Astrocyte (in vitro differentiated cells and primary cell): Measurements from ENCODE around the gene COL9A3. TPM values are rescaled to one million over a fixed set of nuclear protein-coding genes. Genes with fewer than 3 reads are reported as not detected.

Experiments used
- DNase-seq: peaks from one replicate; pipeline ENCODE4 v3.0.0-alpha.2; 2010; ENCODE audit warnings: low read depth
- FAIRE-seq: peaks from 2 replicates; lab custom pipeline; 2011; peaks lifted over from hg19 to GRCh38; lab: Jason Lieb, UNC
- H2AFZ ChIP-seq: 2 replicates; pipeline ENCODE4 v1.6.0; 2012; ENCODE audit warnings: low read depth, low read length, inconsistent platforms
- H3K27ac ChIP-seq: 2 replicates; pipeline ENCODE4 v1.5.1; 2011; ENCODE audit warnings: low read depth, low read length, inconsistent platforms
- H3K27me3 ChIP-seq: 2 replicates; pipeline ENCODE4 v1.6.0; 2011; ENCODE audit warnings: low read length, inconsistent platforms; ENCODE audit not compliant: insufficient read depth
- H3K36me3 ChIP-seq: 2 replicates; pipeline ENCODE4 v1.5.1; 2011; ENCODE audit warnings: low read length, inconsistent platforms; ENCODE audit not compliant: insufficient read depth
- H3K4me1 ChIP-seq: 2 replicates; pipeline ENCODE4 v1.5.1; 2011; ENCODE audit warnings: low read length, inconsistent platforms; ENCODE audit not compliant: insufficient read depth
- H3K4me2 ChIP-seq: 2 replicates; pipeline ENCODE4 v1.6.0; 2012; ENCODE audit warnings: low read length, inconsistent platforms
- H3K4me3 ChIP-seq: 2 replicates; pipeline ENCODE4 v1.5.1; 2011; ENCODE audit warnings: low read depth, mild to moderate bottlenecking, low read length, inconsistent platforms; ENCODE audit not compliant: insufficient read depth
- H3K79me2 ChIP-seq: 2 replicates; pipeline ENCODE4 v1.6.0; 2012; ENCODE audit warnings: mild to moderate bottlenecking, low read length, inconsistent platforms; ENCODE audit not compliant: insufficient read depth
- H3K9ac ChIP-seq: 2 replicates; pipeline ENCODE4 v1.6.0; 2012; ENCODE audit warnings: mild to moderate bottlenecking, low read length, inconsistent platforms
- H3K9me3 ChIP-seq: 2 replicates; pipeline ENCODE4 v1.5.1; 2012; ENCODE audit warnings: low read depth, mild to moderate bottlenecking, low read length, inconsistent platforms; ENCODE audit not compliant: insufficient read depth
- H4K20me1 ChIP-seq: 2 replicates; pipeline ENCODE4 v1.6.0; 2012; ENCODE audit warnings: low read length, inconsistent platforms; ENCODE audit not compliant: insufficient read depth
- H3K27ac Mint-ChIP-seq: one replicate; pipeline ENCODE4 v1.8.0; 2021; ENCODE audit warnings: mild to moderate bottlenecking, mixed read lengths; ENCODE audit not compliant: unreplicated experiment
- H3K27me3 Mint-ChIP-seq: one replicate; pipeline ENCODE4 v1.8.0; 2021; ENCODE audit warnings: low read depth, mixed read lengths; ENCODE audit not compliant: unreplicated experiment
- H3K36me3 Mint-ChIP-seq: one replicate; pipeline ENCODE4 v1.8.0; 2021; ENCODE audit warnings: low read depth, mixed read lengths; ENCODE audit not compliant: unreplicated experiment
- H3K4me1 Mint-ChIP-seq: one replicate; pipeline ENCODE4 v1.8.0; 2021; ENCODE audit warnings: low read depth, mixed read lengths; ENCODE audit not compliant: unreplicated experiment
- H3K4me3 Mint-ChIP-seq: one replicate; pipeline ENCODE4 v1.8.0; 2021; ENCODE audit warnings: mild to moderate bottlenecking, moderate library complexity, mixed read lengths; ENCODE audit not compliant: unreplicated experiment
- H3K9me3 Mint-ChIP-seq: one replicate; pipeline ENCODE4 v1.8.0; 2021; ENCODE audit warnings: mild to moderate bottlenecking, mixed read lengths; ENCODE audit not compliant: unreplicated experiment
- CTCF ChIP-seq: IDR thresholded peaks from 2 replicates; pipeline ENCODE4 v1.5.1; 2011; ENCODE audit warnings: low read depth, mild to moderate bottlenecking, inconsistent platforms, low read length, moderate library complexity; ENCODE audit not compliant: insufficient read depth
- EZH2 ChIP-seq: IDR thresholded peaks from 2 replicates; pipeline ENCODE4 v1.6.1; 2012; ENCODE audit warnings: mild to moderate bottlenecking, low read length, inconsistent platforms; ENCODE audit not compliant: insufficient read depth
- total RNA-seq: library from RNA; stranded (reverse); gene quantifications from 2 replicates; pipeline ENCODE4 v1.2.1, GENCODE V29; 2021

COL9A3 gene
- total RNA-seq, 1 donor from 2014 or later, result 43.0 TPM

GRCh38 chr20:62836967-62837490 lies 20.2 kb downstream of the COL9A3 start:
- Mint-ChIP-seq H3K27ac (no peak overlapping the region), H3K4me3 (no peak overlapping the region), H3K36me3 (peaks cover 7% of the 10 kb centered on the region), H3K4me1 (no peaks in the 10 kb centered on the region), H3K9me3 (no peaks in the 10 kb centered on the region), H3K27me3 (no peaks in the 10 kb centered on the region)
- DNase-seq (no peak), FAIRE-seq (no peak)
- Histone ChIP-seq H3K79me2 (no peaks in the 10 kb centered on the region), H3K9ac (no peak overlapping the region), H3K9me3 (no peaks in the 10 kb centered on the region), H4K20me1 (no peaks in the 10 kb centered on the region), H3K4me3 (no peak overlapping the region), H3K27ac (no peak overlapping the region), H2AFZ (no peak overlapping the region), H3K4me2 (no peak overlapping the region), H3K36me3 (no peaks in the 10 kb centered on the region), H3K27me3 (no peaks in the 10 kb centered on the region), H3K4me1 (peaks cover 3% of the 10 kb centered on the region)
- TF ChIP-seq CTCF (no peak), EZH2 (no peak)

GRCh38 chr20:62837790-62838127 lies 20.9 kb downstream of the COL9A3 start:
- no peak overlapping the region for H3K4me3 Mint-ChIP-seq
- Histone ChIP-seq H3K27me3 (no peaks in the 10 kb centered on the region), H3K9ac (no peak overlapping the region), H3K36me3 (no peaks in the 10 kb centered on the region), H3K9me3 (no peaks in the 10 kb centered on the region), H3K4me1 (peaks cover 3% of the 10 kb centered on the region), H3K27ac (no peak overlapping the region), H3K4me2 (no peak overlapping the region), H3K79me2 (no peaks in the 10 kb centered on the region), H4K20me1 (no peaks in the 10 kb centered on the region), H3K4me3 (no peak overlapping the region), H2AFZ (no peak overlapping the region)
- H3K27ac Mint-ChIP-seq, result no peak overlapping the region
- FAIRE-seq (no peak), DNase-seq (no peak)
- TF ChIP-seq CTCF, result no peak
- TF ChIP-seq EZH2, result no peak
- no peaks in the 10 kb centered on the region for H3K27me3 Mint-ChIP-seq
- peaks cover 7% of the 10 kb centered on the region for H3K36me3 Mint-ChIP-seq
- H3K4me1 Mint-ChIP-seq, result no peaks in the 10 kb centered on the region
- H3K9me3 Mint-ChIP-seq, result no peaks in the 10 kb centered on the region

- DNase-seq, result no peak
- H2AFZ ChIP-seq, result no peak overlapping the region
- no peak overlapping the region for H3K4me3 ChIP-seq
Observed at GRCh38 chr20:62838128-62838891, 21.5 kb downstream of the COL9A3 start.

More at GRCh38 chr20:62838128-62838891, 21.5 kb downstream of the COL9A3 start:
- TF ChIP-seq CTCF (no peak), EZH2 (no peak)
- Histone ChIP-seq H3K9ac (no peak overlapping the region), H3K36me3 (no peaks in the 10 kb centered on the region), H3K79me2 (no peaks in the 10 kb centered on the region), H4K20me1 (no peaks in the 10 kb centered on the region), H3K4me2 (no peak overlapping the region), H3K27me3 (no peaks in the 10 kb centered on the region), H3K9me3 (no peaks in the 10 kb centered on the region), H3K27ac (no peak overlapping the region), H3K4me1 (peaks cover 3% of the 10 kb centered on the region)
- Mint-ChIP-seq H3K36me3 (peaks cover 7% of the 10 kb centered on the region), H3K27me3 (no peaks in the 10 kb centered on the region), H3K27ac (no peak overlapping the region), H3K9me3 (no peaks in the 10 kb centered on the region), H3K4me3 (no peak overlapping the region), H3K4me1 (no peaks in the 10 kb centered on the region)
- FAIRE-seq, result no peak
